Occipital lobe (tissue), 2 donors: ENCODE measurements around the gene PIEZO2. TPM values are rescaled to one million over a fixed set of nuclear protein-coding genes. Genes with fewer than 3 reads are reported as not detected.
"Not testable (repeated sequence)": the region's sequence is repeated elsewhere in the genome, so short reads cannot be mapped to it uniquely, and the experiment has no call there.

Experiments
- DNase-seq: peaks from one replicate; lab custom pipeline; 2025; lab: John Stamatoyannopoulos, UW
- total RNA-seq: library from RNA; depleted of rRNA; stranded (reverse); fragments of >200 nt; gene quantifications from one replicate; pipeline ENCODE4 v1.2.3, GENCODE V29; 2014

The PIEZO2 gene
- total RNA-seq, 1 donor from 2014 or later: 8.0 TPM

GRCh38 chr18:10847907-10848306, 301.5 kb downstream of the PIEZO2 start:
- no peak for DNase-seq

GRCh38 chr18:10847408-10847790, 302.0 kb downstream of the PIEZO2 start:
- no peak for DNase-seq

DNA sequence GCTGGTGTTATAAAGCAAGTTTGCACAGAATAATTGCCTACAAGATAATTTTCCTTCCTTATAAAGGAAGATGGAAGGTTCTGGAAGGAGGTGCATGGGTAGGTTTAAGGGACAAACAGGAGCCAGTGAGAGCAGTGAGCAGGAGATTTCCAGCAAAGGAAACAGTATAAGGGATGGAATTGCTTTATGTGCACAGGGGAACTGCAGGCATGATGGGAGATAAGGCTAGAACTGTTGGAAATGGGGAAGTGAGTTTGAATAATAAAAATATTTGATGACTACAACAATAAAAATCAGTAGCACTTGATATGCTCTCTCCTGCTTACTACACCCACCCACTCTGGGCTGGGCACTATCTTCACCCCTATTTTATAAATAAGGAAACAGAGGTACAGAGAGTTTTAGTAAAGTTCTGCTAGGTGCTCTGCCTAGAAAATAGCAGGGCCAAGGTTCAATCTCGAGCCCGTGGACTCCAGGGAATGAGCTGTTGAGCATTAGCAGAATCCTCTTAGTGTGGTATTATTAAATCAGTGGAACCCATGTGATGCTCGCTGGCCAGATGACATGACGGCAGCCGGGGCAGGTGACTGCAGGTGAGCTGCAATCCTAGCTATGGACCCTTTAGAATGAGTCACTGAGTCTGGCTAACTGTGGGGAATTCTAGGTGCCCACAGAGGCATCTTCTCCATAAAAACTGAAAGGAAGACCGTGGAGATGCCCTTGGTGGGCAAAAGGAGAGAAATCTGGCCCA, 302.5 kb downstream of the PIEZO2 start:
- DNase-seq: no peak

GRCh38 chr18:10846035-10846434, 303.3 kb downstream of the PIEZO2 start:
- not testable (repeated sequence) for DNase-seq

GRCh38 chr18:10843565-10843964, 305.8 kb downstream of the PIEZO2 start:
- DNase-seq: no peak

GRCh38 chr18:10842861-10843260, 306.5 kb downstream of the PIEZO2 start:
- no peak for DNase-seq

- no peak for DNase-seq
Measured at GRCh38 chr18:10842371-10842770, 307.0 kb downstream of the PIEZO2 start.

DNA sequence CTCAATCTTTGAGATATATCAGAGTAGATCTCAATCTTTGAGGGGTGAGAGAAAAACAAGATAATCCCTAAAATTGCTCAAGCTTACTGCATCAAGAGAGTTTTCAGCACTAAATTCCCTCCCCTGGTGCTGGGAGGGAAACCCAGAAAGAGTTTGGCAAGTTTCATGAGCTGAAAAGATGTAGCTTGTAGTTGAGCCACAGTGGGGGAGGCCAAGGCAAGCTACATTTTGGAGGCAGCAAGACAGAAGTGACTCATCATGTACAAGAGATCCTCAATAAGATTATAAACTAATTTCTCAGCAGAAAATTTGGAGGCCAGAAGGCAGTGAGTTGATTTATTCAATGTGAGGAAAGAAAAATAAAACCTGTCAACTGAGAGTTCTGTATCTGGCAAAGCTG, 308.2 kb downstream of the PIEZO2 start:
- DNase-seq: no peak

- DNase-seq: no peak
Measured at GRCh38 chr18:10840743-10841142, 308.6 kb downstream of the PIEZO2 start.

DNA sequence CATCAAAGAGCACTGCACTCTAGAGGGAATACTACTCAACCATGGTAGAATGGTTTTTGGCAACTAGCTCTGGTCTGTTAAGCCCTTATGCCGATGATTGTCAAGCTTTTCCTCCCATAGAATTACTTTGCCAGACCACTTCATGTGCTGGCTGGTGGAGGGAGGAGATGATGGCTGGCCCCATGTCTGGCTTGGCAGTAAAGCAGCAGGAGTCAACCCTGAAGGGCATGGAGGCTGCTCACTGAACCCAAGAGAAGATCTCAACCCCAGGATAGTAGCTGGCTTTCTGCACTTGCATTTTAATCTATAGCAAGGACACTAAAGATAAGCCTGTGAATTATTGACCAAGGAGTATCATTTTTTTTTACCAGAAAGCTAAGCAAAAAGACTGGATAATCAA, 309.9 kb downstream of the PIEZO2 start:
- no peak for DNase-seq

DNA sequence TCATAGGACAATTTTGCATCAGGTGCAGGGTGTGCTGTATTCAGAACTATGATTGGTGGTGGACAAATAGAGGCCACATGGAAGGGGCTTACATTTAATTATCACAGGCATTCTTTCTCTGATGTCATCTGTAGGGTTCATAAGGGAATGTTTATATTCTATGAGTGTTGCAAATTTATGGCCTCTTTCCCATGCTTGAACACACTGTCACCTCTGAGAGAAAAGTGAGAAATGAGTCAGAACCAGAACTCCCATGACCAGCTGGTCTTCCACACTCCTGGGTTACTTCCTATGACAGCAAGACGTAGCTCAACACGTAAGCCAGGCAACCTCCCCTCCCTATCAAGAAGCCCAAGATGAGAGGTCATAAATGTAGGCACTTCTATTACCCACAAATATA, 310.8 kb downstream of the PIEZO2 start:
- no peak for DNase-seq

- no peak for DNase-seq
Measured at GRCh38 chr18:10834128-10834815, 315.1 kb downstream of the PIEZO2 start.

DNA sequence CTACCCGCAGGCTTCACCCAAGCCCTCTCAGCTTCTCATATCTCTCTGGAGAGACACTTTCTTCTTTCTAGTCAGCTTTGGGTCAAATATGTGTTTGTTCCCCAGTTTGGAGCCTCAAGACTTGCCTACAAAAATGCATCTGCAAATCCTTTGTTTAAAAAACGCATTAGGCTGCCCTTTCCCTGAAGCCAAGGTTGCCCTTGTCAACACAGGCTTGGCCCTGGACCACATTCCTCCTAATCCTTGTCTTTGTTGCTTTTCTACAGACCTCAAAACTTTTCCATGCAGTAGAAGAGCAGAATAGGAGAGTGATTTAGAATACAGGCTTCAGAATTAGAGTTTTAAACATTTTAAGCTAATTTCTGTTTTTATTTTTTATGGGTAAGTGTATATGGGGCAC, 315.7 kb downstream of the PIEZO2 start:
- no peak for DNase-seq

DNA sequence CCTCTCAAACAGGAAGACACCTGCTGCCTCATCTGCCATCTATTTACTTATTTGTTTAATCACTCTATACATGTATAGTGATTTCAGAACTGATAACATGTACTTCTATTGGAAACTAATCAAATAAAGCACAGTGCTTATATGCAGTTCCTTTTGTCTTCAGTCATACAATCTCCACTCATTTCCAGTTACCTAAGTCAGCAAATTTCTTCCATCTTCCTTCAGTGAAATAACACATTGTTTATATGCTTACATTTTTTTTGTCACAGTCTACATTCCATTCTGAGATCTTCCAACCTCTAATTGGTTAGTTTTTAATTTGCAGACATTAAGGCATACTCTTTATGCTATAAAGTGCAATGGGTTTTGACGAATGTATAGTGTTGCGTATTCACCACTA, 323.0 kb downstream of the PIEZO2 start:
- no peak for DNase-seq

GRCh38 chr18:10822456-10822855, 326.9 kb downstream of the PIEZO2 start:
- DNase-seq: no peak

GRCh38 chr18:10820681-10821080, 328.7 kb downstream of the PIEZO2 start:
- DNase-seq: no peak

GRCh38 chr18:10814336-10814735, 335.0 kb downstream of the PIEZO2 start:
- no peak for DNase-seq

DNA sequence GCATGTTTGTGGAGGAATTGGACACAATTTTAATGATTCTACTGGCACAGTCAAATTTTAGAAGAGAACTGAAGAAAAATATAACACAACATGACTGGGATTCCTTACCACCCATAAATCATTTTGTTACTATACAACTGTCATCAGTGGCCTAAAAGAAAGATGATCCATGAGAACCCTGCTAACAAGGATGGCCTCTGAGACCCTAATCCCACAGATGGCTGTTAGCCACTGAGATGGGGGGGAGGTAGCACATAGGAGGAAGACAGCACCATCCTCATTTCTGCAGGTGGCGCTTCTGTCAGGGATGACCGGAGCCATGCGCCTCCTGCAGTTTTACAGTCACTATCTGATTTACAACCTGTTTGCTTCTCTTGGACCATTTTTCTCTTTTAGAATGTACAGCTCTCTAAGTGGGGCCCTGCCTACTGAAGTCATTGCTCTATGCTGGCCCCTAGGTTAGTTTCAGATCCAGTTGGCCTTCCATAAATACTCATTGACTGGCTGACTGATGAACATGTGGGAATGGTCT, 343.7 kb downstream of the PIEZO2 start:
- no peak for DNase-seq

- DNase-seq: no peak
Measured at GRCh38 chr18:10804126-10804525, 345.2 kb downstream of the PIEZO2 start.

DNA sequence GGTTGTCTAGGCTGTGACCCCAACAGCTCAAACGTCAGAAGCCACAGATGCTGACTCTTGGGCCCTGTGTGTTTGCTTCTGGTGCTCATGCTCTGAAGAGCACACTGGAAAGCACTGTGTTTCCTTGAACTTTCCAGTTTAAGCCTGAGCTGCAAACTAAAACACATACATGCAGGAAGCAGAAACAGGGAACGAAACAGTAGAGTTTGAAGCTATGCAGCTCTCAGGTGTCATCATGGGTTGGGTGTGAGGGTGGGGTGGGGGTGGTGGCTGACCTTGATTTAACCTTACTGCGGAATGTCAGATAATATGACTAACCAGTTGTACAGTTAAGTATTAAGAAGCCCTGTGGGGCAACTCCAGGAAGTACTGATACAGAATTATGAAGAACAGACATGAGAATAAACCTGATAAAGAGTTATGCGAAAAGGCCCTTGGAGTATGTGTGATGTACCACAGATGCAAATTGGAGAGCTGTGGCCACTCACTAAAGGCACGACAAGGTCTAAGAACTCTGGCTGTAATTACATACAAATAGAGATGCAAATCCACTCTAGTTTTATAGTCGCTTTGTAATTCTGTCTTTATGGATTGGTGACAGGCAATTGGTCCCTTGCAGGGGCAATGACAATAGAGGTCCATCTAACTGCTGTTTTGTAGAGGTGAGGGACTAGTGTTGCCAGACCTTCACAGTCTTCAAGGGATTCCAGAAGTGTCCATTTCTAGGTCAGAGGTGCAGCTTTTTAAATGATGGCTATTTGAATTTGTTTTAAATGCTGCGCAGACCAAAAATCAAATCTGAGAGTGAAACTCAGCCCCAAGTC, 350.4 kb downstream of the PIEZO2 start:
- DNase-seq: no peak

- DNase-seq: no peak
Measured at GRCh38 chr18:10797896-10798295, 351.5 kb downstream of the PIEZO2 start.

- DNase-seq: no peak
Measured at GRCh38 chr18:10794771-10795170, 354.6 kb downstream of the PIEZO2 start.
